Measurements from ENCODE around the gene IL3.

The IL3 gene

DNA sequence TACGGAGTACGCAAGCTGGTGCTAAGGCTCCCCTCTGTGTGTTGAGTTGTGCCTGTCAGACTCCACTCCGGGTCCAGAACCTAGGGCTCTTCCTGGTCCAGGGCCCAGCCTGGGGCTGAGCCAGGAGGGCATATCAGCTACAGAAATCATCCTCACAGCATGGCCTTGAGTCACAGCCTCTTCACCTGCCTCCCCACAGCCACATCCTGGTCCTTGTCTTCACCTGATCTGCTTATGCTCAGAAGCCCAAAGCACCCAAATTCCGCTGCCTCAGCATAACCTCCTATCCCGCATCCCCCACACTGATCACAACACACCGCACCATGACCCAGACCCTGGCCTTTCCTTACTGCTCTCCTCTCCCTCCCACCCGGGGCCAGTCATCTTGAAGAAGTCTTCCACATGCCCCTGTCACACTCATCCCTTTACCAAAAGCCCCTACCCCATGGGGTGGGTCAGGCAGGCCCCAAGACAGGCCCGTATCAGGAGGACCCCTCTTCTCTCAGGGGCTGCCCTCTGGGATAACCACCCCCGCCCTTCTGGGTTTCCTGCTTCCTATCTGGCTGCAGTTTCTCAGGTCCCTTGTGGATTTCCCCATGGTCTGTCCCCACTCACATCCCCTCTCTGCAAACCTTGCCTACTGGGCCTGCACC, 1.3 kb upstream of the IL3 start:
- Histone ChIP-seq H3K36me3 (ENCODE audit: insufficient read depth, low read length) (no peaks in the 10 kb centered on the region), H3K9me2 (replicated peaks; ENCODE audit: low read depth, low read length) (no peaks in the 10 kb centered on the region), H3K9ac (ENCODE audit: low read depth, low read length, poor library complexity, severe bottlenecking) (no peak overlapping the region), H3K79me2 (ENCODE audit: insufficient read depth, low read length) (no peaks in the 10 kb centered on the region), H3F3A (ENCODE audit: low read depth) (no peaks in the 10 kb centered on the region), H2AFZ (ENCODE audit: low read length) (no peak overlapping the region), H3K4me1 (ENCODE audit: insufficient read depth, low read length, poor library complexity, severe bottlenecking) (peaks cover 29% of the 10 kb centered on the region), H3K4me3 (ENCODE audit: low read length, poor library complexity, severe bottlenecking) (no peak overlapping the region), H3K9me3 (ENCODE audit: insufficient read depth, low read depth, low read length) (no peaks in the 10 kb centered on the region), H4K20me1 (ENCODE audit: insufficient read depth, low read length, poor library complexity, severe bottlenecking) (no peaks in the 10 kb centered on the region), H3K4me2 (ENCODE audit: low read depth, low read length, poor library complexity, severe bottlenecking) (no peak overlapping the region), H3K27me3 (ENCODE audit: insufficient read depth, low read length, poor library complexity, severe bottlenecking) (no peaks in the 10 kb centered on the region)
- TF ChIP-seq, protein P1, sequence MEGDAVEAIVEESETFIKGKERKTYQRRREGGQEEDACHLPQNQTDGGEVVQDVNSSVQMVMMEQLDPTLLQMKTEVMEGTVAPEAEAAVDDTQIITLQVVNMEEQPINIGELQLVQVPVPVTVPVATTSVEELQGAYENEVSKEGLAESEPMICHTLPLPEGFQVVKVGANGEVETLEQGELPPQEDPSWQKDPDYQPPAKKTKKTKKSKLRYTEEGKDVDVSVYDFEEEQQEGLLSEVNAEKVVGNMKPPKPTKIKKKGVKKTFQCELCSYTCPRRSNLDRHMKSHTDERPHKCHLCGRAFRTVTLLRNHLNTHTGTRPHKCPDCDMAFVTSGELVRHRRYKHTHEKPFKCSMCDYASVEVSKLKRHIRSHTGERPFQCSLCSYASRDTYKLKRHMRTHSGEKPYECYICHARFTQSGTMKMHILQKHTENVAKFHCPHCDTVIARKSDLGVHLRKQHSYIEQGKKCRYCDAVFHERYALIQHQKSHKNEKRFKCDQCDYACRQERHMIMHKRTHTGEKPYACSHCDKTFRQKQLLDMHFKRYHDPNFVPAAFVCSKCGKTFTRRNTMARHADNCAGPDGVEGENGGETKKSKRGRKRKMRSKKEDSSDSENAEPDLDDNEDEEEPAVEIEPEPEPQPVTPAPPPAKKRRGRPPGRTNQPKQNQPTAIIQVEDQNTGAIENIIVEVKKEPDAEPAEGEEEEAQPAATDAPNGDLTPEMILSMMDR (conservative IDR thresholded peaks at IDR 0.05; ENCODE audit: low read length), result no peak
- TF ChIP-seq EZH2phosphoT487 (IDR thresholded peaks at IDR 0.05; ENCODE audit: borderline replicate concordance), result no peak

DNA sequence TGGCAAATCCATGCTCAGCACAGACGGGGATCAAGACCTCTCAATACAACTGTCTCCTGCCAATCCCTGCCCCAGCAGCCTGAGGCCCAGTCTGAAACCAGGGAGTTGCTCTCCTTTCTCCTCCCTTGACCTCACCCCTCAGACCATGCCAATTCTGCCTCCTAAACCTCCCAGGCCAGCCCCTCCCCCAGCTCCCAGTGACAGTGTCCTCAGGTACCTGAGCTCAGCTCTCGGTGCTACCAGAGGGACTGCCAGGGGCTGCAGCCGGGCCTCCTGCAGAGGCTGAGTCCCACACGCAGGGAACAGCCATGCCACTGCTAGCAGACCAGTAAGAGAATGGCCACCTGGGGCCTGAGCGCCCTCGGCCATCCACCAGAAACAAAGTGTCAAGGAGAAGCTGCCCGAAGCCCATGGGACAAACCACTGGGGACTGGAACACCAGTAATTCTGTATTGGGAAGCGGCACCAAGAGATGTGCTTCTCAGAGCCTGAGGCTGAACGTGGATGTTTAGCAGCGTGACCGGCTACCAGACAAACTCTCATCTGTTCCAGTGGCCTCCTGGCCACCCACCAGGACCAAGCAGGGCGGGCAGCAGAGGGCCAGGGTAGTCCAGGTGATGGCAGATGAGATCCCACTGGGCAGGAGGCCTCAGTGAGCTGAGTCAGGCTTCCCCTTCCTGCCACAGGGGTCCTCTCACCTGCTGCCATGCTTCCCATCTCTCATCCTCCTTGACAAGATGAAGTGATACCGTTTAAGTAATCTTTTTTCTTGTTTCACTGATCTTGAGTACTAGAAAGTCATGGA, 557 bp upstream of the IL3 start:
- H3K79me2 ChIP-seq (ENCODE audit: insufficient read depth, low read length), result no peaks in the 10 kb centered on the region
- H3K4me2 ChIP-seq (ENCODE audit: low read depth, low read length, poor library complexity, severe bottlenecking), result no peak overlapping the region
- H4K20me1 ChIP-seq (ENCODE audit: insufficient read depth, low read length, poor library complexity, severe bottlenecking), result no peaks in the 10 kb centered on the region
- H3K9me3 ChIP-seq (ENCODE audit: insufficient read depth, low read depth, low read length), result no peaks in the 10 kb centered on the region
- H3K9me2 ChIP-seq (replicated peaks; ENCODE audit: low read depth, low read length), result no peaks in the 10 kb centered on the region
- H3K9ac ChIP-seq (ENCODE audit: low read depth, low read length, poor library complexity, severe bottlenecking), result no peak overlapping the region
- H2AFZ ChIP-seq (ENCODE audit: low read length), result no peak overlapping the region
- no peak overlapping the region for H3K4me3 ChIP-seq (ENCODE audit: low read length, poor library complexity, severe bottlenecking)
- peaks cover 24% of the 10 kb centered on the region for H3K4me1 ChIP-seq (ENCODE audit: insufficient read depth, low read length, poor library complexity, severe bottlenecking)
- TF ChIP-seq EZH2phosphoT487 (IDR thresholded peaks at IDR 0.05; ENCODE audit: borderline replicate concordance), result no peak
- TF ChIP-seq, protein P1 (conservative IDR thresholded peaks at IDR 0.05; ENCODE audit: low read length), result no peak
- no peaks in the 10 kb centered on the region for H3K27me3 ChIP-seq (ENCODE audit: insufficient read depth, low read length, poor library complexity, severe bottlenecking)
- H3K36me3 ChIP-seq (ENCODE audit: insufficient read depth, low read length), result no peaks in the 10 kb centered on the region
- H3F3A ChIP-seq (ENCODE audit: low read depth), result no peaks in the 10 kb centered on the region

GRCh38 chr5:132063090-132063911, 2.8 kb downstream of the IL3 start:
- Histone ChIP-seq H3K9me3 (ENCODE audit: insufficient read depth, low read depth, low read length) (no peaks in the 10 kb centered on the region), H4K20me1 (ENCODE audit: insufficient read depth, low read length, poor library complexity, severe bottlenecking) (no peaks in the 10 kb centered on the region), H3F3A (ENCODE audit: low read depth) (no peaks in the 10 kb centered on the region), H3K4me3 (ENCODE audit: low read length, poor library complexity, severe bottlenecking) (no peak overlapping the region), H3K4me1 (ENCODE audit: insufficient read depth, low read length, poor library complexity, severe bottlenecking) (no peaks in the 10 kb centered on the region), H3K79me2 (ENCODE audit: insufficient read depth, low read length) (no peaks in the 10 kb centered on the region), H3K9ac (ENCODE audit: low read depth, low read length, poor library complexity, severe bottlenecking) (no peak overlapping the region), H3K4me2 (ENCODE audit: low read depth, low read length, poor library complexity, severe bottlenecking) (no peak overlapping the region), H3K36me3 (ENCODE audit: insufficient read depth, low read length) (no peaks in the 10 kb centered on the region), H3K27me3 (ENCODE audit: insufficient read depth, low read length, poor library complexity, severe bottlenecking) (no peaks in the 10 kb centered on the region), H2AFZ (ENCODE audit: low read length) (no peak overlapping the region), H3K9me2 (replicated peaks; ENCODE audit: low read depth, low read length) (no peaks in the 10 kb centered on the region)
- TF ChIP-seq, protein P1 (conservative IDR thresholded peaks at IDR 0.05; ENCODE audit: low read length), result peak; percentile 79
- TF ChIP-seq EZH2phosphoT487 (IDR thresholded peaks at IDR 0.05; ENCODE audit: borderline replicate concordance), result no peak

Data from Loucy (cell line).